HepG2 (cell line): ENCODE results near the gene NCR3LG1. TPM values are rescaled to one million over a fixed set of nuclear protein-coding genes. Genes with fewer than 3 reads are reported as not detected.

Source experiments
- ATF1 ChIP-seq: IDR thresholded peaks from 2 replicates; pipeline ENCODE4 v1.6.1; 2016; ENCODE audit warnings: mild to moderate bottlenecking, control low read depth
- CAMTA2 ChIP-seq: sonication (generic); formaldehyde crosslinking; IDR thresholded peaks from 2 replicates; pipeline ENCODE4 v1.4.0; 2020; ENCODE audit warnings: mild to moderate bottlenecking, missing genetic modification reagents, borderline replicate concordance
- KAT8 ChIP-seq: IDR thresholded peaks from 2 replicates; pipeline ENCODE4 v1.6.1; 2016; ENCODE audit warnings: missing genetic modification reagents, missing compliant biosample characterization
- NFIC ChIP-seq: IDR thresholded peaks from 2 replicates; pipeline ENCODE4 v1.6.1; 2012; ENCODE audit warnings: mild to moderate bottlenecking, low read length, inconsistent platforms
- NFYB ChIP-seq: sonication (generic); formaldehyde crosslinking; IDR thresholded peaks from 2 replicates; pipeline ENCODE4 v1.4.0; 2020; ENCODE audit warnings: missing genetic modification reagents
- NRL ChIP-seq: sonication (generic); formaldehyde crosslinking; IDR thresholded peaks from 2 replicates; pipeline ENCODE4 v1.5.0; 2020; ENCODE audit warnings: missing genetic modification reagents, mild to moderate bottlenecking, moderate library complexity, borderline replicate concordance
- SALL1 ChIP-seq: sonication (generic); formaldehyde crosslinking; IDR thresholded peaks from 2 replicates; pipeline ENCODE4 v1.8.0; 2022; ENCODE audit warnings: mild to moderate bottlenecking, missing genetic modification reagents
- TCF12 ChIP-seq, 2 experiments: fragments of 450-650 bp in 1 of 2; sonication (generic) in 1 of 2; formaldehyde crosslinking in 1 of 2; IDR thresholded peaks; 2 replicates each; pipeline versions ENCODE4 v1.6.1 to v1.8.0; 2017 to 2022; ENCODE audit warnings: antibody characterized with exemption in 1 of 2, mild to moderate bottlenecking in 1 of 2, missing genetic modification reagents in 1 of 2, moderate library complexity in 1 of 2
- ZBTB8A ChIP-seq: sonication (generic); formaldehyde crosslinking; IDR thresholded peaks from 2 replicates; pipeline ENCODE4 v1.4.0; 2020; ENCODE audit warnings: mild to moderate bottlenecking, low read depth, missing genetic modification reagents, borderline replicate concordance
- ZIK1 ChIP-seq: sonication (generic); formaldehyde crosslinking; IDR thresholded peaks from 2 replicates; pipeline ENCODE4 v1.5.0; 2020; ENCODE audit warnings: mild to moderate bottlenecking, low read depth, missing genetic modification reagents, borderline replicate concordance
- ZNF331 ChIP-seq: sonication (generic); formaldehyde crosslinking; IDR thresholded peaks from 2 replicates; pipeline ENCODE4 v1.4.0; 2020; ENCODE audit warnings: missing genetic modification reagents
- polyA plus RNA-seq, 8 experiments: library from polyadenylated mRNA; depleted of rRNA in 3 of 8; stranded (reverse) in 7 of 8; unstranded in 1 of 8; fragments of >200 nt; fragmentation: Illumina TruSeq in 4 of 8; extraction: Trizol in 4 of 8; gene quantifications; 2 replicates each; pipeline versions ENCODE4 v1.2.1 to v1.2.3, GENCODE V29; 2011 to 2016; ENCODE audit warnings: low read depth in 4 of 8, missing spikeins in 1 of 8, mixed read lengths in 1 of 8; ENCODE audit not compliant: insufficient read depth in 1 of 8
- total RNA-seq, 5 experiments: library from RNA; depleted of rRNA; stranded (reverse); fragments of >200 nt; fragmentation: Illumina TruSeq; extraction: Trizol; gene quantifications; 2 replicates each; pipeline ENCODE4 v1.2.3, GENCODE V29; 2016; ENCODE audit warnings: low read depth in 1 of 5
- TF ChIP-seq, protein P1 (sequence below): sonication (generic); formaldehyde crosslinking; IDR thresholded peaks from 2 replicates; pipeline ENCODE4 v1.4.0; 2020; ENCODE audit warnings: mild to moderate bottlenecking, missing genetic modification reagents
- TF ChIP-seq, protein P2 (sequence below): sonication (generic); formaldehyde crosslinking; IDR thresholded peaks from 2 replicates; pipeline ENCODE4 v1.4.0; 2020; ENCODE audit warnings: missing genetic modification reagents, low read depth, mild to moderate bottlenecking, borderline replicate concordance
- TF ChIP-seq, protein P3 (sequence below): sonication (generic); formaldehyde crosslinking; conservative IDR thresholded peaks from 2 replicates; pipeline ENCODE4 v1.5.0; 2020; ENCODE audit warnings: missing genetic modification reagents
- TF ChIP-seq, protein P4 (sequence below): sonication (generic); formaldehyde crosslinking; IDR thresholded peaks from 2 replicates; pipeline ENCODE4 v1.4.0; 2020; ENCODE audit warnings: missing genetic modification reagents

NCR3LG1 gene
- total and polyA plus RNA-seq, 2 of the 13 experiments (the other 11 are each of a cell fraction or from before 2014, with no cell fraction given) = 16.1 to 25.1 TPM

DNA sequence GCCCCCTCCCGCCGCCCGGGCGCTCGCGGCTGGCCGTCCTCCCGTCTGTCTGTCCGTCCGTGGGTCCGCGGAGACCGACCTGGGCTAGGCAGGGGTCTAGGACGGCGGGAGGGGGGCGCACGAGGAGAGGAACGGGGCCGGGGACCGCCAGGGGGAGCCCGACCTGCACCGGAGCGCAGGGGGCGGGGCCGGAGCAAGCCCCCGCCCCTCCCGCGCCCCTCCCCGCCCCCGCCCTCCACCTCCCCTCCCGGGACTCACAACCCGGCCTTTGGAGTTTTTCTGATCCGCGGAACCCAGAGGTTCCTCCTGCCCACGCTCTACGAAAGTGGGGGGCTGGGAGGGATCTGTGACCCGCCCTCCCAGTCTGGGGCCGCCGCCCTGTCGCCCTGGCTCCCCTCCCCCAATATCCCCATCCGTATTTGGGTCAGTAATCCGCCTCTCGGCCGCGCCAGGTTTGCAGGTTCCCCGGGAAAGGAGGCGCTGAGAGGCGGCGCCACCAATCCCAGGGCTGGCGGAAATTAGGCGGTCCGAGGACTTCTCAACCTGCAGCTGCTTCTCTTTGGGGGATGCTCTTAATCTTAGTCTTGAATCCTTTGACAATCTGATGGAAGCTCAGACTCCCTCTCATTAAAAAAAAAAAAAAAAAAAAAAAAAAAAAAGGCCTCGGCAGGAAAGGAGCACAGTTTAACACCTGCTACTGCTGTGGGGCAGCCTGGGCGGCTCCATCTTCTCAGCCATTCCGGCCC, 37.8 kb downstream of the NCR3LG1 start (continued):
- TF ChIP-seq KAT8 (CRISPR knock-in tag) (peak; percentile 50; the same call in 1 of the 2 replicates), CAMTA2 (CRISPR knock-in tag) (no peak), NFIC (no peak), TCF12 (IDR thresholded peaks at IDR 0.05) (no peak), TCF12 (CRISPR knock-in tag; IDR thresholded peaks at IDR 0.05) (0 out of 2 replicates have a peak, but pooled peaks have one; percentile 22), ATF1 (no peak), ZBTB8A (CRISPR knock-in tag) (no peak), ZNF331 (CRISPR knock-in tag) (peak; percentile 28; the same call in 1 of the 2 replicates), NFYB (CRISPR knock-in tag) (peak; percentile 60), SALL1 (CRISPR knock-in tag) (peak; percentile 37; the same call in 1 of the 2 replicates), ZIK1 (CRISPR knock-in tag) (0 out of 2 replicates have a peak, but pooled peaks have one; percentile 29), NRL (0 out of 2 replicates have a peak, but pooled peaks have one; percentile 40)
- TF ChIP-seq, protein P1, sequence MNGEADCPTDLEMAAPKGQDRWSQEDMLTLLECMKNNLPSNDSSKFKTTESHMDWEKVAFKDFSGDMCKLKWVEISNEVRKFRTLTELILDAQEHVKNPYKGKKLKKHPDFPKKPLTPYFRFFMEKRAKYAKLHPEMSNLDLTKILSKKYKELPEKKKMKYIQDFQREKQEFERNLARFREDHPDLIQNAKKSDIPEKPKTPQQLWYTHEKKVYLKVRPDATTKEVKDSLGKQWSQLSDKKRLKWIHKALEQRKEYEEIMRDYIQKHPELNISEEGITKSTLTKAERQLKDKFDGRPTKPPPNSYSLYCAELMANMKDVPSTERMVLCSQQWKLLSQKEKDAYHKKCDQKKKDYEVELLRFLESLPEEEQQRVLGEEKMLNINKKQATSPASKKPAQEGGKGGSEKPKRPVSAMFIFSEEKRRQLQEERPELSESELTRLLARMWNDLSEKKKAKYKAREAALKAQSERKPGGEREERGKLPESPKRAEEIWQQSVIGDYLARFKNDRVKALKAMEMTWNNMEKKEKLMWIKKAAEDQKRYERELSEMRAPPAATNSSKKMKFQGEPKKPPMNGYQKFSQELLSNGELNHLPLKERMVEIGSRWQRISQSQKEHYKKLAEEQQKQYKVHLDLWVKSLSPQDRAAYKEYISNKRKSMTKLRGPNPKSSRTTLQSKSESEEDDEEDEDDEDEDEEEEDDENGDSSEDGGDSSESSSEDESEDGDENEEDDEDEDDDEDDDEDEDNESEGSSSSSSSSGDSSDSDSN (CRISPR knock-in tag) = peak; percentile 42; the same call in 1 of the 2 replicates
- TF ChIP-seq, protein P2, sequence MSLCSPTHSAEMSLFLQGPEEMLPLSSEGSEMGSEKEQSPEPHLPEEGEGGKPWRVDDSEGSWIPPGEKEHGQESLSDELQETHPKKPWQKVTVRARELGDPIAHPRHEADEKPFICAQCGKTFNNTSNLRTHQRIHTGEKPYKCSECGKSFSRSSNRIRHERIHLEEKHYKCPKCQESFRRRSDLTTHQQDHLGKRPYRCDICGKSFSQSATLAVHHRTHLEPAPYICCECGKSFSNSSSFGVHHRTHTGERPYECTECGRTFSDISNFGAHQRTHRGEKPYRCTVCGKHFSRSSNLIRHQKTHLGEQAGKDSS = 0 out of 2 replicates have a peak, but pooled peaks have one; percentile 35
- TF ChIP-seq, protein P3, sequence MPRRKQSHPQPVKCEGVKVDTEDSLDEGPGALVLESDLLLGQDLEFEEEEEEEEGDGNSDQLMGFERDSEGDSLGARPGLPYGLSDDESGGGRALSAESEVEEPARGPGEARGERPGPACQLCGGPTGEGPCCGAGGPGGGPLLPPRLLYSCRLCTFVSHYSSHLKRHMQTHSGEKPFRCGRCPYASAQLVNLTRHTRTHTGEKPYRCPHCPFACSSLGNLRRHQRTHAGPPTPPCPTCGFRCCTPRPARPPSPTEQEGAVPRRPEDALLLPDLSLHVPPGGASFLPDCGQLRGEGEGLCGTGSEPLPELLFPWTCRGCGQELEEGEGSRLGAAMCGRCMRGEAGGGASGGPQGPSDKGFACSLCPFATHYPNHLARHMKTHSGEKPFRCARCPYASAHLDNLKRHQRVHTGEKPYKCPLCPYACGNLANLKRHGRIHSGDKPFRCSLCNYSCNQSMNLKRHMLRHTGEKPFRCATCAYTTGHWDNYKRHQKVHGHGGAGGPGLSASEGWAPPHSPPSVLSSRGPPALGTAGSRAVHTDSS (CRISPR knock-in tag) = no peak
- TF ChIP-seq, protein P4, sequence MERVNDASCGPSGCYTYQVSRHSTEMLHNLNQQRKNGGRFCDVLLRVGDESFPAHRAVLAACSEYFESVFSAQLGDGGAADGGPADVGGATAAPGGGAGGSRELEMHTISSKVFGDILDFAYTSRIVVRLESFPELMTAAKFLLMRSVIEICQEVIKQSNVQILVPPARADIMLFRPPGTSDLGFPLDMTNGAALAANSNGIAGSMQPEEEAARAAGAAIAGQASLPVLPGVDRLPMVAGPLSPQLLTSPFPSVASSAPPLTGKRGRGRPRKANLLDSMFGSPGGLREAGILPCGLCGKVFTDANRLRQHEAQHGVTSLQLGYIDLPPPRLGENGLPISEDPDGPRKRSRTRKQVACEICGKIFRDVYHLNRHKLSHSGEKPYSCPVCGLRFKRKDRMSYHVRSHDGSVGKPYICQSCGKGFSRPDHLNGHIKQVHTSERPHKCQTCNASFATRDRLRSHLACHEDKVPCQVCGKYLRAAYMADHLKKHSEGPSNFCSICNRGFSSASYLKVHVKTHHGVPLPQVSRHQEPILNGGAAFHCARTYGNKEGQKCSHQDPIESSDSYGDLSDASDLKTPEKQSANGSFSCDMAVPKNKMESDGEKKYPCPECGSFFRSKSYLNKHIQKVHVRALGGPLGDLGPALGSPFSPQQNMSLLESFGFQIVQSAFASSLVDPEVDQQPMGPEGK (CRISPR knock-in tag) = peak; percentile 60
